ENCODE measurements around the gene RBM42.
A peak's percentile ranks its signal among the peaks of the same experiment; 100 is the strongest.

DNA sequence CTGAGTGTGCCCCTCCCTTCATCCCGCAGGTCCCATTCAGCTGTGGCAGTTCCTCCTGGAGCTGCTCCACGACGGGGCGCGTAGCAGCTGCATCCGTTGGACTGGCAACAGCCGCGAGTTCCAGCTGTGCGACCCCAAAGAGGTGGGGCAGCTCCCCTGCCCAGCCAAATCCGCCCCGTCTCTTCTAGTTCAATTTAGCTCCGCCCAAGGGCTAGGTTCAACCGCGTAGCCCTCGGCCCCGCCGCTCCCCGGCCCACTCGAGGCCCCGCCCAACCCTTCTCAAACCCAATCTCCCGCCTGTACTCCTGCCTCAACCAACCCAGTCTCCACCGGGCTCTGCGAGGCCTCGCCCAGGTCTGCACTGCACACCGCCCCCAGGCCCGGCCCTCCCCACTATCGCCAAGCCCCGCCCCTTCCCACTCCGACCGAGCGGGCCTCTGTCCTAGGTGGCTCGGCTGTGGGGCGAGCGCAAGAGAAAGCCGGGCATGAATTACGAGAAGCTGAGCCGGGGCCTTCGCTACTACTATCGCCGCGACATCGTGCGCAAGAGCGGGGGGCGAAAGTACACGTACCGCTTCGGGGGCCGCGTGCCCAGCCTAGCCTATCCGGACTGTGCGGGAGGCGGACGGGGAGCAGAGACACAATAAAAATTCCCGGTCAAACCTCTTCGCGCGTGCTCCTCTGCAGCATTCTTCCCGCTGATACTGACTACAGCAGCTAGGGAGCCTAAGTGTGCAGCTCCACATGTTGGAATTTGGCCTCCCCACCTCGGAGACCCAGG lies 15.6 kb downstream of the RBM42 start:
- TF ChIP-seq CTCF (IDR thresholded peaks at IDR 0.05) (peak in 1 of 5 experiments; percentile 8), POLR2A (IDR thresholded peaks at IDR 0.05) (peak in 1 of 2 donors; percentile 34), EP300 (IDR thresholded peaks at IDR 0.05) (peak in 1 of 2 donors; percentile 39)
